GM12801 (cell line): ENCODE data around the gene SLIT2.

Experiments
- CTCF ChIP-seq: IDR thresholded peaks from one replicate; pipeline ENCODE4 v1.5.1; 2011; ENCODE audit warnings: control low read depth; ENCODE audit not compliant: insufficient read length; ENCODE audit errors: extremely low read depth

Gene SLIT2

GRCh38 chr4:20279381-20279780 lies 27.7 kb downstream of the SLIT2 start:
- TF ChIP-seq CTCF: no peak

GRCh38 chr4:20281453-20281852 lies 29.7 kb downstream of the SLIT2 start:
- TF ChIP-seq CTCF: no peak

GRCh38 chr4:20283039-20283438 lies 31.3 kb downstream of the SLIT2 start:
- TF ChIP-seq CTCF: no peak

GRCh38 chr4:20284990-20285389 lies 33.3 kb downstream of the SLIT2 start:
- TF ChIP-seq CTCF: no peak

GRCh38 chr4:20287246-20287645 lies 35.5 kb downstream of the SLIT2 start:
- TF ChIP-seq CTCF: no peak

- TF ChIP-seq CTCF: no peak
Observed at GRCh38 chr4:20288047-20288650, 36.4 kb downstream of the SLIT2 start.

GRCh38 chr4:20288846-20289512 lies 37.3 kb downstream of the SLIT2 start:
- TF ChIP-seq CTCF: no peak

- no peak for TF ChIP-seq CTCF
Observed at GRCh38 chr4:20289782-20290181, 38.1 kb downstream of the SLIT2 start.
